HFF-Myc (cell line): ENCODE data around the gene SBF2.
"Not testable (repeated sequence)": the region's sequence is repeated elsewhere in the genome, so short reads cannot be mapped to it uniquely, and the experiment has no call there.

ENCODE experiments used
- DNase-seq: peaks from one replicate; pipeline ENCODE4 v3.0.0-alpha.2; 2011; ENCODE audit warnings: low read depth; ENCODE audit errors: extremely low read depth
- H3K4me3 ChIP-seq: replicated peaks from 2 replicates; pipeline ENCODE4 v1.5.1; 2011; ENCODE audit warnings: low read depth, mild to moderate bottlenecking, control low read depth, low read length
- TF ChIP-seq, protein P1 (sequence below): IDR thresholded peaks from 2 replicates; pipeline ENCODE4 v1.5.1; 2012; ENCODE audit warnings: mild to moderate bottlenecking, low read depth, low read length, control low read depth; ENCODE audit errors: missing control alignments

SBF2 gene

DNA sequence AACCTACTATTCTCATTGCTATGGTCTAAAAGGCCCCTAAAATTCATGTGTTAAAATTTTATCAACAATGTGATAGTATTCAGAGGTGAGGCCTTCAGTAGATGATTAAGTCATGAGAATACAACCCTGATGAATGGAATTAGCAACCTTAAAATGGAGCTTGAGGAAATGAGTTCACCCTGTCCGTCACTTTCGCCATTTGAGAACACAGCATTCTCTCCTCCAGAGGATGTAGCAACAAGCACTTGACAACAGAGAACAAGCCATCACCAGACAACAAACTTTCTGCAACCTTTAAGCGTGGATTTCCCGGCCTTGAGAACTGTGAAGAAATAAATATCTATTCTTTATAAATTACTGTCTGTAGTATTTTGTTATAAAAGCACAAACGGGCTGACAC is 197.0 kb downstream of the SBF2 start:
- H3K4me3 ChIP-seq, result no peak overlapping the region
- TF ChIP-seq, protein P1, sequence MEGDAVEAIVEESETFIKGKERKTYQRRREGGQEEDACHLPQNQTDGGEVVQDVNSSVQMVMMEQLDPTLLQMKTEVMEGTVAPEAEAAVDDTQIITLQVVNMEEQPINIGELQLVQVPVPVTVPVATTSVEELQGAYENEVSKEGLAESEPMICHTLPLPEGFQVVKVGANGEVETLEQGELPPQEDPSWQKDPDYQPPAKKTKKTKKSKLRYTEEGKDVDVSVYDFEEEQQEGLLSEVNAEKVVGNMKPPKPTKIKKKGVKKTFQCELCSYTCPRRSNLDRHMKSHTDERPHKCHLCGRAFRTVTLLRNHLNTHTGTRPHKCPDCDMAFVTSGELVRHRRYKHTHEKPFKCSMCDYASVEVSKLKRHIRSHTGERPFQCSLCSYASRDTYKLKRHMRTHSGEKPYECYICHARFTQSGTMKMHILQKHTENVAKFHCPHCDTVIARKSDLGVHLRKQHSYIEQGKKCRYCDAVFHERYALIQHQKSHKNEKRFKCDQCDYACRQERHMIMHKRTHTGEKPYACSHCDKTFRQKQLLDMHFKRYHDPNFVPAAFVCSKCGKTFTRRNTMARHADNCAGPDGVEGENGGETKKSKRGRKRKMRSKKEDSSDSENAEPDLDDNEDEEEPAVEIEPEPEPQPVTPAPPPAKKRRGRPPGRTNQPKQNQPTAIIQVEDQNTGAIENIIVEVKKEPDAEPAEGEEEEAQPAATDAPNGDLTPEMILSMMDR, result no peak
- DNase-seq, result no peak

GRCh38 chr11:10095412-10096208 is 198.4 kb downstream of the SBF2 start:
- no peak overlapping the region for H3K4me3 ChIP-seq
- TF ChIP-seq, protein P1, result no peak
- DNase-seq, result no peak

DNA sequence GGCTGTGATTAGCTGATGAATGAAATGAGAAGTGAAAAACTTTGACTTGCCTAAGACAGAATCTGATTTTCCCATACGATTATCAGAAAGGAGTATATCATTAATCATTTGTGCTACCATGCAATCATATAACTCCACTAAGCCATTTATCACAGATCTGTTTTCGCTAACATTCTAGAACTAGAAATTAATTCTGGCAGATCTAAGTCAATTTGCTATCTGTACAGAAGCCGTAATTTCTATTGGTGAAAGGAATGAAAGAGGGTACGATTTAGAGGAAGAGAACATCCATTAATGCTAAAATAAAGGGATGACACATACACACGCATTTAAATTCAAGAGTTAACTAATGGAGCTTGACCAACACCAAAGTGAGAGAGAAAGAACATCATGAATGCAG is 201.6 kb downstream of the SBF2 start:
- no peak overlapping the region for H3K4me3 ChIP-seq
- no peak for DNase-seq

DNA sequence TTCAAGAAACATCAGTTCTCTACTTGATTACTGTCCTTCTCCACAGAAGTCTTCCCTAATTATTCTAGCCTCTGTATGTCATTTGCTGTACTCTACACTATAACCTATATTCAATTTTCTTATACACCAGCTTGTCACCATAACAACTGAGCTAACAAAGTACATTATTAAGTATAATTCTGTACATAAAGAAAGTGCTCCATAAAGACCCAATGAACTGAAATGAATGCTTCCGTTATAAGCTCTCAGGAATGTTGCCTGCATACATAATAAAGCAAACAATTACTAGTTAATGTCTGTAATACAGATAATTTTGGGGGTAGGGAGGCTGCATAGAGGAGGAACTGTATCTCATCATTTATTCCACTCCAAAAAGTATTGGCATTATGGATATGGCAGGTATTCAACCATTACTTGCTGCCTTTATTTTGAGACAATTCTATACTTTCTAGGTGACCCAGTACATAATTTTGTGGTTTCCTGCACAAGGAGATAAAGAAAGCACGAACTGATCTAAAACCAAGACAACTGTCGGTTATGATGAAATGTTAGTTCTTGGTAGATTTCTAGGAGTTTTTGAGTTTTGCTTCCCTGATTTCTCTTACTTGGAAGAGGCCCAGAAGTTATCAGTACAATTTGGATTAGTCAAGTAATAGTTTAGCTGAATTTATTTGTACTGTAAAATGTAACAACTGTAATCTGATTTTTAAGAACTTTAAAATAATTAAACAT is 202.5 kb downstream of the SBF2 start:
- DNase-seq, result no peak
- TF ChIP-seq, protein P1, result no peak
- no peak overlapping the region for H3K4me3 ChIP-seq

More for the DNA sequence above, 201.6 kb downstream of the SBF2 start:
- TF ChIP-seq, protein P1, result no peak

- not testable (repeated sequence) for DNase-seq, H3K4me3 ChIP-seq
Measured at GRCh38 chr11:10087923-10088225, 206.1 kb downstream of the SBF2 start.

- no peak for DNase-seq
- no peak overlapping the region for H3K4me3 ChIP-seq
- TF ChIP-seq, protein P1, result no peak
Measured at GRCh38 chr11:10087186-10087922, 206.7 kb downstream of the SBF2 start.

DNA sequence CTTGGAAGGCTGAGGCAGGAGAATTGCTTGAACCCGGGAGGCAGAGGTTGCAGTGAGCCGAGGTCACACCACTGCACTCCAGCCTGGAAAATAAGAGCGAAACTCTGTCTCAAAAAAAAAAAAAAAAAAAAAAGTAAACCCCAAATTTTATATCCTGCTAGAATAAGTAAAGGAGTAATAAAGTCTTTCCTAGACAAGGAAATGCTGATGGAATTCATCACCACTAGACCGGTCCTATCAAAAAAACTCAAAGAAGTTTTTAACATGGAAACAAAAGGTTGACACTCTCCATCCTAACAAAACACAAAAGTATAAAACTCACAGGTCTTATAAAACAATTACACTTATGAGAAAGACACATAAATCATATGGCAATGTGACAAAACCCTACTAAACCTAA is 213.9 kb downstream of the SBF2 start:
- TF ChIP-seq, protein P1, result no peak
- no peak for DNase-seq
- H3K4me3 ChIP-seq, result no peak overlapping the region
